Activated T-cell treated with anti-CD3 and anti-CD28 coated beads, Interleukin-2, amount 50 U/mL, for 72 hours (primary cell): ENCODE measurements around the gene ZNF396. TPM values are rescaled to one million over a fixed set of nuclear protein-coding genes. Genes with fewer than 3 reads are reported as not detected.
A peak's percentile ranks its signal among the peaks of the same experiment; 100 is the strongest.

Experiments used
- ATAC-seq, 2 donors: fragments of 150-1000 bp; cut with Tn5 transposase; replicated peaks in 1 of 2; 2 replicates each; pipeline ENCODE4 v1.10.0; 2021; ENCODE audit warnings: moderate library complexity in 2 of 2, mild to moderate bottlenecking in 1 of 2
- DNase-seq, 2 donors: peaks; one replicate each; pipeline ENCODE4 v3.0.0; 2021 to 2022; ENCODE audit warnings: mixed read lengths in 1 of 2
- H3K27ac Mint-ChIP-seq: one replicate; pipeline ENCODE4 v1.8.0; 2022; ENCODE audit warnings: mild to moderate bottlenecking, moderate library complexity, mixed read lengths
- H3K27me3 Mint-ChIP-seq: one replicate; pipeline ENCODE4 v1.8.0; 2022; ENCODE audit warnings: low read depth, mixed read lengths
- H3K36me3 Mint-ChIP-seq, 2 donors: one replicate each; pipeline ENCODE4 v1.8.0; 2022; ENCODE audit warnings: mixed read lengths in 2 of 2, mild to moderate bottlenecking in 1 of 2; ENCODE audit not compliant: insufficient read depth in 2 of 2
- H3K4me1 Mint-ChIP-seq: one replicate; pipeline ENCODE4 v1.8.0; 2022; ENCODE audit warnings: low read depth, mixed read lengths
- H3K4me3 Mint-ChIP-seq, 2 donors: one replicate each; pipeline ENCODE4 v1.8.0; 2022; ENCODE audit warnings: mild to moderate bottlenecking in 2 of 2, mixed read lengths in 2 of 2, moderate library complexity in 2 of 2
- H3K9me3 Mint-ChIP-seq, 2 donors: one replicate each; pipeline ENCODE4 v1.8.0; 2022; ENCODE audit warnings: mixed read lengths in 2 of 2
- total RNA-seq, 2 donors: library from RNA; stranded (reverse); gene quantifications; one replicate each; pipeline ENCODE4 v1.2.3, GENCODE V29; 2022

Gene ZNF396
- total RNA-seq, 2 donors from 2014 or later, result 2.5 to 3.8 TPM

GRCh38 chr18:35406666-35407065, 29.5 kb upstream of the ZNF396 start:
- peaks cover 6% of the 10 kb centered on the region for H3K4me1 Mint-ChIP-seq
- ATAC-seq, result no peak
- no peaks in the 10 kb centered on the region for H3K9me3 Mint-ChIP-seq
- no peak for DNase-seq
- no peak overlapping the region for H3K4me3 Mint-ChIP-seq
- no peaks in the 10 kb centered on the region for H3K36me3 Mint-ChIP-seq
- H3K27ac Mint-ChIP-seq, result no peak overlapping the region
- peaks cover 7% of the 10 kb centered on the region for H3K27me3 Mint-ChIP-seq

- no peak overlapping the region for H3K4me3 Mint-ChIP-seq
- no peak overlapping the region for H3K27ac Mint-ChIP-seq
- ATAC-seq (no peak), DNase-seq (no peak)
- H3K27me3 Mint-ChIP-seq, result peaks cover 8% of the 10 kb centered on the region
- no peaks in the 10 kb centered on the region for H3K4me1 Mint-ChIP-seq
- H3K9me3 Mint-ChIP-seq, result no peaks in the 10 kb centered on the region
- no peaks in the 10 kb centered on the region for H3K36me3 Mint-ChIP-seq
Observed at GRCh38 chr18:35397976-35398375, 20.8 kb upstream of the ZNF396 start.

DNA sequence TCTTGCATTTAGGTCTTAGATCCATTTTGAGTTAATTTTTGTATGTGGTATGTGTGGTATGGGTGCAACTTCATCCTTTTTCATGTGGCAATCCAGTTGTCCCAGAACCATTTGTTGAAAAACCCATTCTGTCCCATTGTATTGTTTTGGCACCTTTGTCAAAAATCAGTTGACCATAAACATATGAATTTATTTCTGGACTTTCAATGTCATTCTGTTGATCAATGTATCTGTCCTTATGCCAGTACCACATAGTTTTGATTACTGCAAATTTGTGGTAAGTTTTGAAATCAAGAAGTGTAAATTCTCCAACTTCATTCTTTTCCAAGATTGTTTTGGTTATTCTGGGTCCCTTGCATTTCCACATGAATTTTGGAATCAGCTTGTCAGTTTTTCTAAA, 16.6 kb upstream of the ZNF396 start:
- Mint-ChIP-seq H3K9me3 (no peaks in the 10 kb centered on the region), H3K4me3 (no peak overlapping the region), H3K27me3 (peaks cover 29% of the 10 kb centered on the region), H3K27ac (no peak overlapping the region), H3K36me3 (no peaks in the 10 kb centered on the region), H3K4me1 (no peaks in the 10 kb centered on the region)
- no peak for DNase-seq
- ATAC-seq, result no peak

DNA sequence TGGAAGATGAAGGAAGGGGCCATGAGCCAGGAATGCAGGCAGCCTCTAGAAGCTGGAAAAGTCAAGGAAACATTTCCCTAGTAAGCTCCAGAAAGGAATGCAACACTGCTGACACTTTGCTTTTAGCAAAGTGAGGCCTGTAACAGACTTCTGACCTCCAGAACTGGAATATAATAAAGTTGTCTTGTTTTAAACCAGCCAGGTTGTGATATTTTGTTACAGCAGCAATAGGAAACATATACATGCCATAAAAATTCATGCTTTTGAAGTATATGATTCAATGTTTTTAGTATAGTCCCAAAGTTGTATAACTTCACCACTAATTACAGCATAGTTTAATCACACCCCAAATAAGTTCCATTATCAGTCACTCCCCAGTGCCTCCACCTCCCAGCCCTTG, 15.2 kb upstream of the ZNF396 start:
- H3K36me3 Mint-ChIP-seq, result no peaks in the 10 kb centered on the region
- DNase-seq, result no peak
- no peak for ATAC-seq
- no peak overlapping the region for H3K27ac Mint-ChIP-seq
- no peak overlapping the region for H3K4me3 Mint-ChIP-seq
- peaks cover 35% of the 10 kb centered on the region for H3K27me3 Mint-ChIP-seq
- H3K9me3 Mint-ChIP-seq, result no peaks in the 10 kb centered on the region
- no peaks in the 10 kb centered on the region for H3K4me1 Mint-ChIP-seq

DNA sequence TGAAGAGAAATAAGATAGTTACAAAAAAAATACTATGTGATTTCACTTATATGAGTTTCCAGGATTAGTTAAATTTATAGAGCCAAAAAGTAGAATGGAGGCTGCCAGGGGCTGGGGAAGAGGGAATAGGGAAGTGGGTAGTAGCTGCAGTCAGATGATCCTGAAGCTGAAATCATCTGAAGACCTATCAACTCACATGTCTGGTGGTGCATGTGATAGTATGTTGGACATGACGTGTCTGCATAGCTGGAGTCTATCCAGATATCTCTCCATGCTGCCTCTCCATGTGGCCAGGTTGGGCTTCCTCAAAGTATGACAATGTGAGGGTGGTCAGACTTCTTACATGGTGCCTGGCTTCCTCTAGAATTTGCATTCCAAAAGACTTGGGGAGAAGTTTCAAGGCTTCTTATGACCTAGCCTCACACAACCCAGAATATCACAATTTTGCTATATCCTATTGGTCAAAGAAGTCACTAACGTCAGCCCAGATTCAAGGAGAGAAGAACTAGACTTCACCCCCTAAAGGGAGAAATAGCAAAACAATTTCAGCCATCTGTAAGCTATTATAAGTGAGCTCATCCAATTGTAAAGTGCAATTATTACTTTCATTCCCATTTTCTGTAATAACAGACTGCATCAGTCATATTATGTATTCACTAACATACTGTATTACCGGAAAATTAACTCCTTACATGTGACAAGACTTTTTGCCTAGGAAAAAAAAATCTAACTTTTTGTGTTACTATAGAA, 14.0 kb upstream of the ZNF396 start:
- Mint-ChIP-seq H3K27me3 (peaks cover 44% of the 10 kb centered on the region), H3K9me3 (no peaks in the 10 kb centered on the region), H3K27ac (no peak overlapping the region), H3K4me1 (peaks cover 6% of the 10 kb centered on the region), H3K4me3 (no peak overlapping the region), H3K36me3 (no peaks in the 10 kb centered on the region)
- DNase-seq (no peak), ATAC-seq (no peak)

- H3K36me3 Mint-ChIP-seq, result no peaks in the 10 kb centered on the region
- peaks cover 44% of the 10 kb centered on the region for H3K27me3 Mint-ChIP-seq
Observed at GRCh38 chr18:35389095-35389618, 12.0 kb upstream of the ZNF396 start.

DNA sequence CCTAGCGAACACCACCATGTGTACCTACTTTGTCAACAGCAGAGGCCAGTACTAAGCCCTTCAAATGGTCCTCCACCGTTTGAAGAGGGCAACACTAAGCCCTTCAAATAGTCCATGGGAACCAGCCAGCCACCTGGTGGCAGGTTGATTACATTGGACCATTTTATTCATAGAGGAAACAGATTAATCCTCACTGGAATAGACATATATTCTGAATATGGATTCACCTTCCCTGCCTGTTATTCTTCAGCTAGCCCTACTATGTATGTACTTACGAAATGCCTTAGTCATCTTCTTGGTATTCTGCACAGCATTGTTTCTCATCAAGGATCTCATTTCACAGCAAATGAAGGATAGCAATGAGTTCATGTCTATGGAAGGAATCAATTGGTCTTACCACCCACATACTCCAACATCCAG, 10.0 kb upstream of the ZNF396 start:
- DNase-seq, result no peak
- no peaks in the 10 kb centered on the region for H3K9me3 Mint-ChIP-seq
- H3K4me1 Mint-ChIP-seq, result peaks cover 6% of the 10 kb centered on the region
- peak; percentile 53 to 55 for ATAC-seq
- H3K27me3 Mint-ChIP-seq, result peaks cover 44% of the 10 kb centered on the region
- no peaks in the 10 kb centered on the region for H3K36me3 Mint-ChIP-seq
- no peak overlapping the region for H3K4me3 Mint-ChIP-seq
- no peak overlapping the region for H3K27ac Mint-ChIP-seq

More at GRCh38 chr18:35389095-35389618, 12.0 kb upstream of the ZNF396 start:
- Mint-ChIP-seq H3K9me3 (no peaks in the 10 kb centered on the region), H3K27ac (no peak overlapping the region), H3K4me1 (peaks cover 6% of the 10 kb centered on the region), H3K4me3 (no peak overlapping the region)
- no peak for DNase-seq
- no peak for ATAC-seq

DNA sequence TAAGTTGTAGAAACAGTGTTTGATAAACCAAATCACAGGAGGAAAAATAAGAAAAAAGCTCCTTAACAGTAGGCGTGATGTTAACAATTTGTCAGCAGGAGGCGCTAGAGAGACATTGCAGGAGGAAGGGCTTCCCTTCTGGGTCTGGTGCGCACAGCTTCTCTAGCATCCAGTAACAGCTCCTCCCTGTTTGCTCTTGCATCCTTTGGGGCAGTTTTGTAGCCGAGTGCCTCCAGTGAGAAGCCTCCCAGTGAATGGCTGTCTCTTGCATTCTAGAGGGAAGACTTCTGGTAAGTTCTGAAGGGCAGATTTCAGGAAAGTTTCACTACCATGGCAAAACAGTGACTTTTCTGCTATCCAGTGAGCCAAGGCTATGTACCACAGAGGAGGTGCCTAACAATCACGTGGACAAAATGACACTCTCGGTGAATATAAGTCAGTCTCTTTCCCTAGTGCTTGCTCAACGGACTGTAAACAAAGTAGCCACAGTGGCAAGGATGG, 9.5 kb upstream of the ZNF396 start:
- DNase-seq, result peak; percentile 65 to 66
- Mint-ChIP-seq H3K27ac (no peak overlapping the region), H3K4me1 (peaks cover 6% of the 10 kb centered on the region), H3K4me3 (peak overlapping the region; percentile 41 to 54), H3K9me3 (no peaks in the 10 kb centered on the region), H3K27me3 (peaks cover 44% of the 10 kb centered on the region), H3K36me3 (no peaks in the 10 kb centered on the region)
- peak; percentile 76 to 80 for ATAC-seq

DNA sequence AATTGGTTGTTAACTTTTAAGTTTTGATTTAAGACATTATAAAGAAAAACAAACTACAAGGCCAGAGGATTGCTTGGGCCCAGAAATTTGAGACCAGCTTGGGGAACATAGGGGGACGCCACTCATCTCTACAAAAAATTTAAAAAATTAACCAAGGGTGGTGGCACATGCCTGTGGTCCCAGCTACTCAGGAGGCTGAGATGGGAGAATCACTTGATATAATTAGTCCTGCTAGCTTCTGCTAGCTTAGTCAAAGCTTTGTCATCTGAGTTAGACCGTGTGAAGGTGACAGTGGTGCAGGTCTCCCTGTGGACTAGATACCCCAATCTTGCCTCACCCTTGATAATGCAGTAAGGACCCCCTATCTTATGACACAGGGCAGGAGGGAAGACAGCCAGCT, 6.0 kb upstream of the ZNF396 start:
- DNase-seq (no peak), ATAC-seq (no peak)
- Mint-ChIP-seq H3K27ac (no peak overlapping the region), H3K4me3 (no peak overlapping the region), H3K4me1 (peaks cover 6% of the 10 kb centered on the region), H3K36me3 (no peaks in the 10 kb centered on the region), H3K27me3 (peaks cover 28% of the 10 kb centered on the region), H3K9me3 (no peaks in the 10 kb centered on the region)

- Mint-ChIP-seq H3K36me3 (peaks cover 0 to 1% of the 10 kb centered on the region in 2 donors), H3K27me3 (peaks cover 19% of the 10 kb centered on the region), H3K27ac (no peak overlapping the region), H3K4me3 (no peak overlapping the region), H3K9me3 (no peaks in the 10 kb centered on the region), H3K4me1 (peaks cover 11% of the 10 kb centered on the region)
- DNase-seq, result no peak
- no peak for ATAC-seq
Observed at GRCh38 chr18:35379421-35379820, 2.3 kb upstream of the ZNF396 start.

DNA sequence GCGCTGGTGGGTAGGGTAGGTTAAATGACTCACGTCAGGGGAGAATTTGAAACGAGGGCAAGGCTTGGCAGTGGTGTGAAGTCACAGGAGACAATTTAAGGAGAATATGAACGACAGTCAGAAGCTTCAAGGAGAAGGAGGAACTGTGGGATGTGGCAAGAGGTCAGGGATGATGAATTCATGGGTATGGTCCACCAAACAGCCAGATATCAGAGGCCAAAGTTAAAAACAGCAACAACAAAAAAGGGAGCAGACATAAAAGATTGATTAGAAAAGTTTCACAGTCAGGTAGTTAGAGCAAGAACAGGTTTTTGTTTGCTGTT, 1.4 kb upstream of the ZNF396 start:
- no peak overlapping the region for H3K27ac Mint-ChIP-seq
- H3K4me3 Mint-ChIP-seq, result no peak overlapping the region
- H3K36me3 Mint-ChIP-seq, result peaks cover 0 to 1% of the 10 kb centered on the region in 2 donors
- ATAC-seq (no peak), DNase-seq (no peak)
- H3K9me3 Mint-ChIP-seq, result no peaks in the 10 kb centered on the region
- peaks cover 23% of the 10 kb centered on the region for H3K27me3 Mint-ChIP-seq
- H3K4me1 Mint-ChIP-seq, result peaks cover 11% of the 10 kb centered on the region

DNA sequence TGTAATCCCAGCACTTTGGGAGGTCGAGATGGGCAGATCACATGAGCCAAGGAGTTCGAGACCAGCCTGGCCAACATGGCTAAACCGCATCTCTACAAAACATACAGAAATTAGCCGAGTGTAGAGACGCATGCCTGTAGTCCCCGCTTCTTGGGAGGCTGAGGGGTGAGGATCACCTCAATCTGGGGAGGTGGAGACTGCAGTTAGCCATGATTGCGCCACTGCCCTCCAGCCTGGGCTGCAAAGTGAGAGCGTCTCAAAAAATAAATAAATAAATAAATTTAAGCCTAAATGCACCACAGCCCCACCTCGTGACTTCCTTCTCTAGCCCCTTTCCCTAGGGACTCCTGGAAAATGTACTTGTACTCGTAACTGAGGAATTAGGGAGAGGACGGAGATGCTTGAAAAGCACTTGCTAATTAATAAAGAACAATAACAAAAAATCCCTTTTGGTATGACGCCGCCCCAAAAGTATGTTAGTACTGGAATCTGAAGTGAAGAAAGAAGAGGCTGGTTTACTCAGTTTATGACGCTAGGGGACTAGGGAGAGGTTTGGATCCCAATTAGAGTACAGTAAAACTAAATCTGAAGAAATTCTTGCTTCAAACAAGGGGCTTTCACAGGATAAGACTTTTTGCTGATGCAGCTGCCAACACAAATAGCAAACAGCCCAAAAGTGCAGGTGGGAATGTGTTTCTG, 887 bp upstream of the ZNF396 start:
- DNase-seq (no peak), ATAC-seq (no peak)
- Mint-ChIP-seq H3K4me3 (peak overlapping the region; percentile 75 to 88), H3K9me3 (no peaks in the 10 kb centered on the region), H3K4me1 (peaks cover 11% of the 10 kb centered on the region), H3K27ac (no peak overlapping the region), H3K36me3 (peaks cover 0 to 1% of the 10 kb centered on the region in 2 donors), H3K27me3 (peaks cover 23% of the 10 kb centered on the region)

DNA sequence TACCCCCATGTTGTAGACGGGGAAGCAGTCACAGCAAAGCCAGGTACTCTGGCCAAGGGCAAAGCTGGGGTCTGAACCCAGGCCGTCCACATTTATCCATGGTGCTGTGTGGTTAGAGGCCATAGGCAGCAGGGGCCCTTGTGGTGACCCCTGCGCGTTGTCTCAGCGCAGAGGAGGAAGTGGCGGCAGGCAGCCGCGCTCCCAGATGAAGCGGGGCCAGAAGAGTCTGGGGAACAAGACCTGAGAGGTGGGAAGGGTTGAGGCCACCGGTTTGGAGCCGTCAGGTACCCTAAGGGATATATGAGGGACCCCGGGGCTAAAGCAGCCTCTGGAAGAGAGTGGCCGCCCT, 770 bp downstream of the ZNF396 start:
- peaks cover 23% of the 10 kb centered on the region for H3K27me3 Mint-ChIP-seq
- H3K4me1 Mint-ChIP-seq, result peaks cover 27% of the 10 kb centered on the region
- ATAC-seq (peak; percentile 64 to 70), DNase-seq (peak; percentile 36 to 39)
- H3K36me3 Mint-ChIP-seq, result peaks cover 0 to 1% of the 10 kb centered on the region in 2 donors
- no peaks in the 10 kb centered on the region for H3K9me3 Mint-ChIP-seq
- H3K4me3 Mint-ChIP-seq, result peak overlapping the region; percentile 88 to 89
- H3K27ac Mint-ChIP-seq, result no peak overlapping the region
